ENCODE results near the gene KCNAB3. TPM values are rescaled to one million over a fixed set of nuclear protein-coding genes. Genes with fewer than 3 reads are reported as not detected.

KCNAB3 gene
- total RNA-seq, 2 experiments from 2014 or later, result 5.9 to 6.7 TPM

DNA sequence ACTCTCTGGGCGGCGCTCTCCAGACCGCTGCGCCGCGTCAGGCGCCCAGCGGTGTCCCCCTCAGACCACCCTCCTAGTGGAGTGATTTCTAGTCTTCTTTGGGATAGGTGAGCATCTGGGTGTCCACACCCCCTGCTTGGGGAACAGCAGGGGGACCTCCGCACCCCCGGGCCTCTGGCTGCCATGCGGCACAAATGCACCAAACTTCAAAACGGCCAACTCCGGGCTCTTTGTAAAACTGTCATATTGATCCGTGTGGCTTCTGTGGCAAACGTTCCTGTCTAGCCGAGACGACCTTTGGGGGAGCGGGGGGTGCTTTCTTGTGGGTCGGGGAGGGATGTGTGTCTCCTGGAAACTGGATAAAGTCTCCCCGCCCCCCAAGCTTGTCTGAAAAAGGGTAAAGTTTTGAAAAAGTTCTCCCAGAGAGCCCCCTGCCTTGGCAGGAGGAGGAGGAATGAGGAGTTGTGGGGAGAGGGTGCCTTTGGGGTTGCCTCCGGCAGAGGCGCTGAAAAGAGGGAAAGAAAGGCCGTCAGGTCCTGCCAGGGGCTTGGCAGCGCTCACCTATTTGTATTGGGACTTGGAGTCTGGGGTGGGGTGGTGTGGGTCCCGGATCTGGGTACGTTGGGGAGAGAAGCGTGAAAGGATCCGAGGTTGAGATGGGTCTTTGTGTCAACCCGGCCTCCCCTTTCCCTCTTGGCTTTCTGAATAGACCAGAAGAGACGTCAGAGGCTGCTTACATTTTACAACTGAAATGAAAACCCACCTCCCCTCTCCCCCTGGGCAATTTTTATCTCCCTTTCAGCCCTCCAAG, 43.2 kb downstream of the KCNAB3 start:
- ChIA-PET POLR2A (interaction anchor here (0.6 to 1.5 kb wide), 3 partner anchors 12 to 199 kb away, joined by 6 to 9 read pairs (median 7); partner anchors contain the start of genes CNTROB, TP53 and TRAPPC1), CTCF (interaction anchor here (0.7 to 2.2 kb wide), 6 partner anchors 23 to 199 kb away, joined by 3 to 8 read pairs (median 3); partner anchors contain the start of genes CYB5D1, NAA38, RNF227 and TP53)

DNA sequence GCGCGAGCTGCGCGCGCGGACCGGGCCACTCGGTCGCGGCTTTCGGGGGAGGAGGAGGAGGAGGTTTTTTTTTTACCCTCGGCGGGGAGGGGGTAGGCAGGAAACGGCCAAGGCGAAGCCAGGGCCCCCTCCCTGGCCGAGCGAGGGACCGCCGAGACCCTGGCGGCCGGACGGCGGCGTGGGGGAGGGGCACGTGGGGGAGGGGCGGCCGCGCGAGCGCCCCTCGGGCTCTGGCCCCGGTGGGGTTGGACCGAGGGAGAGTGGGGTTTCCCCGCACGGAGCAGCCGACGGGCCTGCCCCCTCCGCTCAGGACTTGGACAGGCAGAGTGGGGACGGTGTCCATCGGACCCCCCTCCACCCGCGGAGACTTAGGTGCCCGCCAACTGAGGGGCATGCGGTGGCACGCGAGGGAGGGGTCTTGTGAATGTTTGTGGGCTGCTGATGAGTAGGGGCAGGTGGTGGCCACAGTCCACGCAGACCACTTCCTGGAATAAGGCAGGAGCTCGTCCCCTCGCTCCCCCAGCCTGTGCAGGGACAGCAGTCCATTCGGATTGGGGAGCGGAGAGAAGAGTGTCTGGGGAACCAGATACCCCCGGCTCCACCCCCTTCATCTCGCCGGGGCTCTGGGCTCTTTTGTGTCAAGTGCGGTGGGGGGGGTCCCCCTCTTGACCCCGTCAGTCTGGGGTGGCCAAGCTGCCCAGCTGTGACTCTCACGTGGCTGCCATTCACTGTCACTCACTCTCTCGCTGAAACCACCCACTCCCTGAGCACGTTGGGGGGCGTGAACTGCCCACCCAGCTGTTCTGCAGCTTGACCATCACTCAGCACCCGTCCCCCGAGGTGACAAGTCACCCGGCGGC, 44.1 kb downstream of the KCNAB3 start:
- ChIA-PET CTCF (interaction anchor here (0.7 to 2.2 kb wide), 7 partner anchors 22 to 198 kb away, joined by 3 to 8 read pairs (median 3); partner anchors contain the start of genes CYB5D1, NAA38, RNF227 and TP53), POLR2A (interaction anchor here (0.6 to 1.5 kb wide), 4 partner anchors 11 to 200 kb away, joined by 4 to 9 read pairs (median 6); partner anchors contain the start of genes CNTROB, TP53 and TRAPPC1)

- POLR2A ChIA-PET, result interaction anchor here (0.6 kb wide), 1 partner anchor 49 kb away, joined by 3 read pairs; no protein-coding TSS in a partner anchor
These were observed 44.9 kb downstream of the KCNAB3 start for GRCh38 chr17:7884581-7885366.

GRCh38 chr17:7883781-7884386, 45.8 kb downstream of the KCNAB3 start:
- CTCF ChIA-PET, result interaction anchor here (0.8 to 1.3 kb wide), 2 partner anchors 15 to 176 kb away, joined by 3 read pairs; no protein-coding TSS in a partner anchor
- POLR2A ChIA-PET, result interaction anchor here (0.5 to 0.6 kb wide), 2 partner anchors 42 to 48 kb away, joined by 3 read pairs; no protein-coding TSS in a partner anchor

More at GRCh38 chr17:7884581-7885366, 44.9 kb downstream of the KCNAB3 start:
- CTCF ChIA-PET, result interaction anchor here (0.7 to 2.2 kb wide), 3 partner anchors 28 to 179 kb away, joined by 3 to 8 read pairs (median 3); partner anchors contain the start of genes CYB5D1 and NAA38

GRCh38 chr17:7882629-7883028, 47.0 kb downstream of the KCNAB3 start:
- POLR2A ChIA-PET, result no interaction called here
- CTCF ChIA-PET, result interaction anchor here (0.6 to 1.3 kb wide), 3 partner anchors 8 to 47 kb away, joined by 3 read pairs; no protein-coding TSS in a partner anchor

- ChIA-PET POLR2A (no interaction called here), CTCF (no interaction called here)
These were observed 47.6 kb downstream of the KCNAB3 start for GRCh38 chr17:7882068-7882467.

GRCh38 chr17:7881276-7882054, 48.2 kb downstream of the KCNAB3 start:
- ChIA-PET CTCF (no interaction called here), POLR2A (no interaction called here)

DNA sequence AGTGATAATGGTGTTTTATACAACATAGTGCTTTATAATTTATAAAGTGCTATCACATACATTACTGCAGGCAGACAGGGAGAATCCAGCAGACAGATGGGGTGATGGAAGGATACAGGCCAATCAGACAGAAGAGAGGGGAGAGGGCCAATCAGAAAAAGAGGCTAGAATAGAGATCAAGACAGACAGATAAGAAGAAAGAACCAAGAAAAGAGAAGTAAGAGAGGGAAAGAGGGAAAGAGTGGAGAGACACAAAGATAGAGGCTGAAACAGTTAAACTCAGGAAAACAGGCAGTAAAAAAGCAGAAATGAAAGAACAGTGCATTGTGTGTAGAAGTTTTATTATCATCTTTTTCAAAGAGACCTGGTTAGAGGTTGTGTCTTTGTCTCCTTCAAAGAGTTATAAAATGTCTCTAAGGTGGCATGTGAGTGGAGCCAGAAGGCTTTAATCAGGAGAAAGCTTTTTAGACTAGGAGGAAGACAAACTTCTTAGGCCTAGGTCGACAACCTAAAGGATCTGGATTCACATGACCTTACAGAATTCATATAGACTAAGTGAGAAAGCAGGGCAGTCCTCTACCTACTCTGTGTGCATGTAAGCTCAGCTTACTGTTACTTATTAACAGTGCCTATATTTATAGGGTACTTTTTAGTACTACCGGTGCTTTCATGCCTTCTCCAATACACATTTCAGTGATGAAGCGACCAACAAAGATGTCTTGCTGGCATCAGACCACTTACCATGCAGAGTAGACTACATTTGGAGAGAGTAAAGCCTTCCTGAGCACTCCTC, 49.4 kb downstream of the KCNAB3 start:
- ChIA-PET CTCF (interaction anchor here (0.5 kb wide), 1 partner anchor 57 kb away, joined by 3 read pairs; no protein-coding TSS in a partner anchor), POLR2A (no interaction called here)

DNA sequence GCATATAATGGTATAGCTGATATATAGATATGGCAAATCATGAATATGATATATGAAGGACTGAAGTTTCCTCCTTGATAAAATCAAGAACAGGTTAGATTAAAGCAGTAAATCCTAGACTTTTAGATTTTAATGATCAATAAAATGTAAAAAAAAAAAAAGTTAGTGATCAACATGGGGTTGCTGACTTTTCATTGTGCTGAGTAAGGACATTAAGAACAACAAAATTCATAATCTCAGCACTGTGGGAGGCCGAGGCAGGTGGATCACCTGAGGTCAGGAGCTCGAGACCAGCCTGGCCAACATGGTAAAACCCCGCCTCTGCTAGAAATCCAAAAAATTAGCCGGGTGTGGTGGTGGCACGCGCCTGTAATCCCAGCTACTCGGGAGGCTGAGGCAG, 51.4 kb downstream of the KCNAB3 start:
- CTCF ChIA-PET, result interaction anchor here (1.4 kb wide), 1 partner anchor 16 kb away, joined by 8 read pairs; no protein-coding TSS in a partner anchor
- POLR2A ChIA-PET, result no interaction called here

DNA sequence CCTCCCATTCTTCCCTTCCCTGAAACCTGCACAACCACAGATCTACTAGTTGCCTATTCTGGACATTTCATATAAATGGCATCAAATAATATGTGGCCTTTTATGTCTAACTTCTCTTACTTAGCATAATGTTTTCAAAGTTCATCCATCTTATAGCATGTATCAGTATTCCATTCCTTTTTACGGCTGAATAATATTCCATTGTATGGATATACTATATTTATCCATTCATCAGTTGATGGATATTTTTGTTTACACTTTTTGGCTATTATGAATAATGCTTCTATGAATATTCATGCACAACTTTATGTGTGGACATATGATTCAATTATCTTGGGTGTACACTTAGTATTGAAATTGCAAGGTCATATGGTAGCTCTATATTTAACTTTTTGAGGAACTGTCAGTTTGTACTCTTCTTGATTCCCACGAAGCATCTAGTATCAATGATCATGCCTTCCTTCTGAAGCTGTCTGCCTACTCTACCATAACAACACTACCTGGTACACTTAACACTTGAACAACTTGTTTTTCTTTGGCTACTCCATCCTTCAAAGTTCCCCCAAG, 53.8 kb downstream of the KCNAB3 start:
- CTCF ChIA-PET, result interaction anchor here (1.5 kb wide), 1 partner anchor 19 kb away, joined by 3 read pairs; the partner anchor contains the start of gene NAA38
- POLR2A ChIA-PET, result no interaction called here

GRCh38 chr17:7873051-7873450, 56.6 kb downstream of the KCNAB3 start:
- CTCF ChIA-PET, result no interaction called here
- POLR2A ChIA-PET, result no interaction called here

Other genes with a start within 250 kb of the KCNAB3 start
- gene TP53, start 242.4 kb downstream of the KCNAB3 start, total RNA-seq, result 100 to 1,000 TPM; 135 to 139 TPM
- 10 to 100 TPM; 32.9 to 33.1 TPM for gene WRAP53, start 241.4 kb downstream of the KCNAB3 start, total RNA-seq
- gene EFNB3, start 224.7 kb downstream of the KCNAB3 start, total RNA-seq, result under 1 TPM in 1 of 2 experiments, not detected in 1; 0.08 TPM
- gene DNAH2, start 212.1 kb downstream of the KCNAB3 start, total RNA-seq, result under 1 TPM; 0.10 to 0.23 TPM
- gene KDM6B, start 95.6 kb downstream of the KCNAB3 start, total RNA-seq, result 10 to 100 TPM; 65.4 to 77.7 TPM
- 1 to 10 TPM; 4.6 to 5.9 TPM for gene TMEM88, start 74.8 kb downstream of the KCNAB3 start, total RNA-seq
- gene NAA38, start 72.3 kb downstream of the KCNAB3 start, total RNA-seq, result 10 to 100 TPM; 62.9 to 65.3 TPM
- gene CYB5D1, start 71.9 kb downstream of the KCNAB3 start, total RNA-seq, result 10 to 100 TPM; 15.9 to 16.6 TPM
- gene CHD3, start 41.1 kb downstream of the KCNAB3 start, total RNA-seq, result 100 to 1,000 TPM; 112 to 113 TPM
- 1 to 10 TPM; 4.4 to 4.5 TPM for gene RNF227, start 13.6 kb downstream of the KCNAB3 start, total RNA-seq
- 100 to 1,000 TPM; 144 to 156 TPM for gene TRAPPC1, start 2.1 kb upstream of the KCNAB3 start, total RNA-seq
- gene CNTROB, start 2.4 kb upstream of the KCNAB3 start, total RNA-seq, result 10 to 100 TPM; 40.1 to 44.4 TPM
- not detected for gene GUCY2D, start 72.8 kb upstream of the KCNAB3 start, total RNA-seq
- not detected for gene ALOX15B, start 109.2 kb upstream of the KCNAB3 start, total RNA-seq
- 1 to 10 TPM; 1.7 TPM for gene ALOX12B, start 157.9 kb upstream of the KCNAB3 start, total RNA-seq
- under 1 TPM in 1 of 2 experiments, not detected in 1; 0.19 TPM for gene ALOXE3, start 188.7 kb upstream of the KCNAB3 start, total RNA-seq
- 1 to 10 TPM; 2.9 to 3.1 TPM for gene HES7, start 194.2 kb upstream of the KCNAB3 start, total RNA-seq
- gene PER1, start 222.5 kb upstream of the KCNAB3 start, total RNA-seq, result 10 to 100 TPM; 43.1 to 45.4 TPM
- 10 to 100 TPM; 26.3 to 26.6 TPM for gene VAMP2, start 233.1 kb upstream of the KCNAB3 start, total RNA-seq
- 10 to 100 TPM; 20.2 to 21.0 TPM for gene TMEM107, start 246.5 kb upstream of the KCNAB3 start, total RNA-seq